Endothelial cell of umbilical vein (primary cell): ENCODE data around the gene ELMO1. TPM values are rescaled to one million over a fixed set of nuclear protein-coding genes. Genes with fewer than 3 reads are reported as not detected.

ENCODE experiments used
- BruUV-seq: library from RNA; stranded (reverse); fragments of 400-500 nt; replicated peaks from 2 replicates; lab custom pipeline; 2021; lab: Mats Ljungman, UMichigan
- CTCF ChIA-PET: fragments of 300-600, 350-600 bp; sonication (Branson Sonifier 250); formaldehyde crosslinking; loops from one replicate; lab custom pipeline; 2021; ENCODE audit warnings: antibody characterized with exemption, inconsistent platforms; lab: Charles Lee
- POLR2A ChIA-PET: fragments of 300-600, 350-600 bp; sonication (Branson Sonifier 250); formaldehyde crosslinking; loops from one replicate; lab custom pipeline; 2021; ENCODE audit warnings: antibody characterized with exemption, inconsistent platforms; lab: Charles Lee
- DNase-seq: peaks from one replicate; pipeline ENCODE4 v3.0.0-alpha.2; 2011; ENCODE audit warnings: low read depth, low spot score
- FAIRE-seq: peaks from 2 replicates; lab custom pipeline; 2011; peaks lifted over from hg19 to GRCh38; lab: Jason Lieb, UNC
- H2AFZ ChIP-seq: 2 replicates; pipeline ENCODE4 v1.6.0; 2012; ENCODE audit warnings: low read depth, low read length, control low read depth, inconsistent platforms
- H3K27ac ChIP-seq: 2 replicates; pipeline ENCODE4 v1.5.1; 2011; ENCODE audit warnings: low read depth, mild to moderate bottlenecking, control low read depth, low read length, moderate library complexity; ENCODE audit not compliant: insufficient read depth
- H3K27me3 ChIP-seq, 2 experiments: 2 replicates each; pipeline versions ENCODE4 v1.6.0 to v1.6.1; 2011; ENCODE audit warnings: low read length in 2 of 2, mixed read lengths in 1 of 2; ENCODE audit not compliant: control insufficient read depth in 2 of 2, insufficient read depth in 2 of 2
- H3K36me3 ChIP-seq, 2 experiments: 2 replicates in 1 of 2; 3 replicates in 1 of 2; pipeline ENCODE4 v1.5.1; 2011; ENCODE audit warnings: low read length in 2 of 2, mild to moderate bottlenecking in 1 of 2, moderate library complexity in 1 of 2; ENCODE audit not compliant: control insufficient read depth in 2 of 2, insufficient read depth in 2 of 2; ENCODE audit errors: extremely low read depth in 1 of 2
- H3K4me1 ChIP-seq: 3 replicates; pipeline ENCODE4 v1.5.1; 2011; ENCODE audit warnings: mild to moderate bottlenecking, low read length; ENCODE audit not compliant: control insufficient read depth, insufficient read depth; ENCODE audit errors: extremely low read depth
- H3K4me2 ChIP-seq: 2 replicates; pipeline ENCODE4 v1.6.1; 2011; ENCODE audit warnings: low read length, control low read depth, mixed read lengths; ENCODE audit not compliant: insufficient read depth
- H3K4me3 ChIP-seq, 3 experiments: fragments of 200-600 bp in 1 of 3; sonication (generic), shearing (Covaris generic) in 1 of 3; replicated peaks in 1 of 3; 2 replicates each; pipeline ENCODE4 v1.5.1; 2011 to 2016; ENCODE audit warnings: control low read depth in 3 of 3, low read length in 3 of 3, mild to moderate bottlenecking in 2 of 3, inconsistent platforms in 1 of 3, low read depth in 1 of 3, moderate library complexity in 1 of 3; ENCODE audit not compliant: insufficient read depth in 1 of 3
- H3K79me2 ChIP-seq: 2 replicates; pipeline ENCODE4 v1.6.0; 2012; ENCODE audit warnings: low read length, inconsistent platforms; ENCODE audit not compliant: control insufficient read depth, insufficient read depth
- H3K9ac ChIP-seq: replicated peaks from 2 replicates; pipeline ENCODE3; 2011; ENCODE audit warnings: low read length, control low read depth; ENCODE audit not compliant: insufficient read depth; ENCODE audit errors: extremely low read depth
- H3K9me1 ChIP-seq: replicated peaks from 3 replicates; pipeline ENCODE4 v1.6.0; 2011; ENCODE audit warnings: mild to moderate bottlenecking, low read length; ENCODE audit not compliant: control insufficient read depth, insufficient read depth; ENCODE audit errors: extremely low read depth
- H3K9me3 ChIP-seq: replicated peaks from 2 replicates; pipeline ENCODE4 v1.5.1; 2012; ENCODE audit warnings: low read length, inconsistent platforms; ENCODE audit not compliant: control insufficient read depth, insufficient read depth
- H4K20me1 ChIP-seq: replicated peaks from 2 replicates; pipeline ENCODE3; 2011; ENCODE audit warnings: mild to moderate bottlenecking, low read length; ENCODE audit not compliant: control insufficient read depth, insufficient read depth; ENCODE audit errors: extremely low read depth
- EZH2 ChIP-seq: IDR thresholded peaks from 2 replicates; pipeline ENCODE4 v1.6.1; 2012; ENCODE audit warnings: borderline replicate concordance, low read depth, mild to moderate bottlenecking, moderate library complexity, low read length, inconsistent platforms; ENCODE audit not compliant: severe bottlenecking
- FOS ChIP-seq: IDR thresholded peaks from 2 replicates; pipeline ENCODE4 v1.6.1; 2011; ENCODE audit warnings: mild to moderate bottlenecking, low read length, moderate library complexity, borderline replicate concordance; ENCODE audit not compliant: insufficient read depth
- GATA2 ChIP-seq: IDR thresholded peaks from 2 replicates; pipeline ENCODE4 v1.7.0; 2011; ENCODE audit warnings: low read depth, mild to moderate bottlenecking, moderate library complexity, mixed read lengths, low read length; ENCODE audit not compliant: insufficient read length, insufficient read depth
- JUN ChIP-seq: IDR thresholded peaks from 2 replicates; pipeline ENCODE4 v1.6.1; 2011; ENCODE audit warnings: borderline replicate concordance, low read depth; ENCODE audit not compliant: insufficient read length, insufficient read depth
- MYC ChIP-seq: IDR thresholded peaks from one replicate; pipeline ENCODE4 v1.6.1; 2011; ENCODE audit warnings: mild to moderate bottlenecking, low read depth, low read length
- POLR2A ChIP-seq: IDR thresholded peaks from 2 replicates; pipeline ENCODE4 v1.6.1; 2012; ENCODE audit warnings: low read depth, mild to moderate bottlenecking, control low read depth, low read length
- POLR2AphosphoS5 ChIP-seq: IDR thresholded peaks from 2 replicates; pipeline ENCODE4 v1.6.1; 2012; ENCODE audit warnings: low read depth, mild to moderate bottlenecking, control low read depth, low read length, moderate library complexity; ENCODE audit not compliant: insufficient read depth
- dilution Hi-C: fragments of 300-500 bp; cut with MboI; formaldehyde crosslinking; loops from one replicate; pipeline ENCODE4 v1.15.0; 2019; ENCODE audit warnings: low sequenced_read_pairs; ENCODE audit not compliant: extremely low pct_ligation_motif_present
- intact Hi-C: fragments of 100-400 bp; cut with micrococcal nuclease; formaldehyde crosslinking; loops from one replicate; pipeline ENCODE4 v1.10.0; 2022
- polyA plus RNA-seq, 4 experiments: library from polyadenylated mRNA; depleted of rRNA in 3 of 4; stranded (reverse) in 3 of 4; unstranded in 1 of 4; fragments of >200 nt; gene quantifications; 2 replicates each; pipeline versions ENCODE4 v1.2.1 to v1.2.3, GENCODE V29; 2011 to 2012; ENCODE audit warnings: missing spikeins in 1 of 4
- total RNA-seq: library from RNA; stranded (reverse); gene quantifications from 2 replicates; pipeline ENCODE4 v1.2.3, GENCODE V29; 2021
- TF ChIP-seq, protein P1 (sequence below): IDR thresholded peaks from 2 replicates; pipeline ENCODE4 v1.6.1; 2011; ENCODE audit not compliant: insufficient read depth, insufficient read length
- TF ChIP-seq, protein P2 (sequence below), 2 donors: IDR thresholded peaks; 1 replicate in 1 of 2; 2 replicates in 1 of 2; pipeline ENCODE4 v1.5.1; 2011; ENCODE audit warnings: low read length in 2 of 2, mild to moderate bottlenecking in 2 of 2, moderate library complexity in 2 of 2, control low read depth in 1 of 2, inconsistent platforms in 1 of 2, low read depth in 1 of 2; ENCODE audit not compliant: insufficient read depth in 1 of 2; ENCODE audit errors: extremely low read depth in 1 of 2

ELMO1 gene
- total and polyA plus RNA-seq, 2 donors (not counting 3 experiments of a cell fraction or from before 2014, with no cell fraction given) = 17.0 to 30.6 TPM

- Histone ChIP-seq H3K79me2 (no peaks in the 10 kb centered on the region), H3K4me1 (no peaks in the 10 kb centered on the region), H3K4me3 (no peak overlapping the region), H3K9ac (no peak overlapping the region), H3K27me3 (no peaks in the 10 kb centered on the region), H2AFZ (no peak overlapping the region), H4K20me1 (no peaks in the 10 kb centered on the region), H3K9me1 (no peaks in the 10 kb centered on the region), H3K9me3 (no peaks in the 10 kb centered on the region), H3K36me3 (no peaks in the 10 kb centered on the region), H3K27ac (no peak overlapping the region), H3K4me2 (no peak overlapping the region)
- no peak for FAIRE-seq
- POLR2A ChIA-PET = no interaction called here
- dilution Hi-C loops (no loop called here), intact Hi-C loops (no loop called here)
- CTCF ChIA-PET = interaction anchor here (1.3 kb wide), 1 partner anchor 43 kb away, joined by 3 read pairs; no protein-coding TSS in a partner anchor
- TF ChIP-seq MYC (no peak), JUN (no peak), EZH2 (no peak), POLR2A (no peak), GATA2 (no peak), FOS (no peak), POLR2AphosphoS5 (no peak)
- TF ChIP-seq, protein P1, sequence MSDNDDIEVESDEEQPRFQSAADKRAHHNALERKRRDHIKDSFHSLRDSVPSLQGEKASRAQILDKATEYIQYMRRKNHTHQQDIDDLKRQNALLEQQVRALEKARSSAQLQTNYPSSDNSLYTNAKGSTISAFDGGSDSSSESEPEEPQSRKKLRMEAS = no peak
- TF ChIP-seq, protein P2, sequence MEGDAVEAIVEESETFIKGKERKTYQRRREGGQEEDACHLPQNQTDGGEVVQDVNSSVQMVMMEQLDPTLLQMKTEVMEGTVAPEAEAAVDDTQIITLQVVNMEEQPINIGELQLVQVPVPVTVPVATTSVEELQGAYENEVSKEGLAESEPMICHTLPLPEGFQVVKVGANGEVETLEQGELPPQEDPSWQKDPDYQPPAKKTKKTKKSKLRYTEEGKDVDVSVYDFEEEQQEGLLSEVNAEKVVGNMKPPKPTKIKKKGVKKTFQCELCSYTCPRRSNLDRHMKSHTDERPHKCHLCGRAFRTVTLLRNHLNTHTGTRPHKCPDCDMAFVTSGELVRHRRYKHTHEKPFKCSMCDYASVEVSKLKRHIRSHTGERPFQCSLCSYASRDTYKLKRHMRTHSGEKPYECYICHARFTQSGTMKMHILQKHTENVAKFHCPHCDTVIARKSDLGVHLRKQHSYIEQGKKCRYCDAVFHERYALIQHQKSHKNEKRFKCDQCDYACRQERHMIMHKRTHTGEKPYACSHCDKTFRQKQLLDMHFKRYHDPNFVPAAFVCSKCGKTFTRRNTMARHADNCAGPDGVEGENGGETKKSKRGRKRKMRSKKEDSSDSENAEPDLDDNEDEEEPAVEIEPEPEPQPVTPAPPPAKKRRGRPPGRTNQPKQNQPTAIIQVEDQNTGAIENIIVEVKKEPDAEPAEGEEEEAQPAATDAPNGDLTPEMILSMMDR (IDR thresholded peaks at IDR 0.05; ENCODE audit: extremely low read depth in 1 of 2, insufficient read depth in 1 of 2, low read depth in 1 of 2, low read length in 2 of 2) = no peak
- DNase-seq = no peak
- no TSS peak for BruUV-seq
Observed at GRCh38 chr7:36923943-36924436, 524.7 kb downstream of the ELMO1 start.
